DOHH2 (cell line): Measurements from ENCODE around the gene POLE4.
A peak's percentile ranks its signal among the peaks of the same experiment; 100 is the strongest.

Experiments used
- H3F3A ChIP-seq: fragments of 200-600 bp; sonication (generic), shearing (Covaris generic); 2 replicates; pipeline ENCODE4 v1.6.0; 2016; ENCODE audit warnings: antibody characterized with exemption, mild to moderate bottlenecking; ENCODE audit not compliant: control insufficient read depth, insufficient read depth
- H3K27ac ChIP-seq: fragments of 200-600 bp; sonication (generic); 2 replicates; pipeline ENCODE4 v1.5.1; 2014; ENCODE audit warnings: low read depth, mild to moderate bottlenecking, low read length, moderate library complexity
- H3K27me3 ChIP-seq: fragments of 200-600 bp; sonication (generic); 2 replicates; pipeline ENCODE4 v1.6.1; 2014; ENCODE audit warnings: mild to moderate bottlenecking, low read length, mixed read lengths; ENCODE audit not compliant: control insufficient read depth
- H3K36me3 ChIP-seq: fragments of 200-600 bp; sonication (generic); 2 replicates; pipeline ENCODE4 v1.6.1; 2014; ENCODE audit warnings: mild to moderate bottlenecking, low read length, moderate library complexity, mixed read lengths; ENCODE audit not compliant: control insufficient read depth
- H3K4me1 ChIP-seq: fragments of 200-600 bp; sonication (generic); 2 replicates; pipeline ENCODE4 v1.6.1; 2014; ENCODE audit warnings: mild to moderate bottlenecking, low read length, mixed read lengths; ENCODE audit not compliant: control insufficient read depth
- H3K4me2 ChIP-seq: fragments of 200-600 bp; sonication (generic); 2 replicates; pipeline ENCODE4 v1.6.0; 2014; ENCODE audit warnings: mild to moderate bottlenecking, low read length, moderate library complexity
- H3K4me3 ChIP-seq: fragments of 200-600 bp; sonication (generic); 2 replicates; pipeline ENCODE4 v1.5.1; 2014; ENCODE audit warnings: mild to moderate bottlenecking, low read length, mixed read lengths
- H3K79me2 ChIP-seq: fragments of 200-600 bp; sonication (generic); 2 replicates; pipeline ENCODE4 v1.6.1; 2014; ENCODE audit warnings: mild to moderate bottlenecking, low read length, mixed read lengths; ENCODE audit not compliant: control insufficient read depth
- H3K9me2 ChIP-seq: fragments of 200-600 bp; sonication (generic); replicated peaks from 2 replicates; pipeline ENCODE4 v1.6.1; 2014; ENCODE audit warnings: mild to moderate bottlenecking, low read length, mixed read lengths; ENCODE audit not compliant: control insufficient read depth
- H3K9me3 ChIP-seq: fragments of 200-600 bp; sonication (generic); 2 replicates; pipeline ENCODE4 v1.6.1; 2014; ENCODE audit warnings: antibody characterized with exemption, low read length, mixed read lengths; ENCODE audit not compliant: control insufficient read depth, insufficient read depth
- H4K20me1 ChIP-seq: fragments of 200-600 bp; sonication (generic); 2 replicates; pipeline ENCODE4 v1.6.0; 2014; ENCODE audit warnings: low read depth, mild to moderate bottlenecking, antibody characterized with exemption, low read length, moderate library complexity; ENCODE audit not compliant: control insufficient read depth, insufficient read depth
- EZH2phosphoT487 ChIP-seq: fragments of 200-600 bp; sonication (generic); IDR thresholded peaks from 2 replicates; pipeline ENCODE4 v1.6.1; 2017; ENCODE audit warnings: borderline replicate concordance, mild to moderate bottlenecking, antibody characterized with exemption, low read length, moderate library complexity, mixed read lengths
- TF ChIP-seq, protein P1 (sequence below): fragments of 200-600 bp; sonication (generic); IDR thresholded peaks from one replicate; pipeline ENCODE4 v1.5.1; 2014; ENCODE audit warnings: antibody characterized with exemption, mild to moderate bottlenecking, low read depth, low read length; ENCODE audit not compliant: poor library complexity, severe bottlenecking

Gene POLE4, protein sequence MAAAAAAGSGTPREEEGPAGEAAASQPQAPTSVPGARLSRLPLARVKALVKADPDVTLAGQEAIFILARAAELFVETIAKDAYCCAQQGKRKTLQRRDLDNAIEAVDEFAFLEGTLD

DNA sequence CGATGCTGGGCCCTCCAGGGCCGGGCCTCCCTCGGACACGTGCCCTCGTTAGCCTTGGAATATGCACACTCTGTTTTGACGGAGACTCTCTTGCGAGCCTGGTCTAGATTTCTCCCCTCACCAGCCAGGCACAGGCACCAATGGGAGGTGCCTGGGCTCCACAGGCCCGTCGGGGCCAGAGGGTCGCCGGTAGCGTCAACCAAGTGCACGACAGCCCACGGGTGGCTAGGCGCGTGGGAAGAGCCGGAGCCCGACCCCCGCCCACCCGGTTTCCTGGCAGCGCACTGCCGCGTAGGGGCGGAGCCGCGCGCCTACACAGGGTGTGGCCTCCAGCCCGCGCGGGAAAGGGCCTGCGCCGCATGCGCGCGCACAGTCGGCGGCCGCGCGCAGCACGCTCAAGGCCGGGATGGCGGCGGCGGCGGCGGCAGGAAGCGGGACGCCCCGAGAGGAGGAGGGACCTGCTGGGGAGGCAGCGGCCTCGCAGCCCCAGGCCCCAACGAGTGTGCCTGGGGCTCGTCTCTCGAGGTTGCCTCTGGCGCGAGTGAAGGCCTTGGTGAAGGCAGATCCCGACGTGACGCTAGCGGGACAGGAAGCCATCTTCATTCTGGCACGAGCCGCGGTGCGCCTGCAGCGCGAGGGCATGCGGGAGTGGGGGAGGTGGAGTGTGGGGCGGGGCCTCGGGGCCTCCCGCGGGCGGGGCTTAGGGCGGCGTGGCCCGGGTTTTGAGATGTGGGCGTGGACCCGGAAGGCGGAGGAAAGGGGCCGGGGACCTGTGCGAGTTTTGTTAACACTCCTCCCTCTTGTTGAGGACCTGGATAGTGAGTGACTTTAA lies at the start of gene POLE4:
Gene POLE4 (plus strand): TSS at position 370 of the 832 bp plus-strand sequence. CDS start 37 bp downstream, at position 407.
- Histone ChIP-seq H3K9me3 (peaks cover 14% of the 10 kb centered on the region), H3K9me2 (no peaks in the 10 kb centered on the region), H3F3A (no peaks in the 10 kb centered on the region), H3K79me2 (no peaks in the 10 kb centered on the region), H3K4me3 (peak within 1 kb of the TSS; percentile 83), H3K27me3 (no peaks in the 10 kb centered on the region), H3K4me1 (peaks cover 14% of the 10 kb centered on the region), H3K36me3 (peaks cover 35% of the 10 kb centered on the region), H3K27ac (peak within 1 kb of the TSS; percentile 55), H3K4me2 (peak within 1 kb of the TSS; percentile 94), H4K20me1 (no peaks in the 10 kb centered on the region)
- TF ChIP-seq EZH2phosphoT487 = no peak
- TF ChIP-seq, protein P1, sequence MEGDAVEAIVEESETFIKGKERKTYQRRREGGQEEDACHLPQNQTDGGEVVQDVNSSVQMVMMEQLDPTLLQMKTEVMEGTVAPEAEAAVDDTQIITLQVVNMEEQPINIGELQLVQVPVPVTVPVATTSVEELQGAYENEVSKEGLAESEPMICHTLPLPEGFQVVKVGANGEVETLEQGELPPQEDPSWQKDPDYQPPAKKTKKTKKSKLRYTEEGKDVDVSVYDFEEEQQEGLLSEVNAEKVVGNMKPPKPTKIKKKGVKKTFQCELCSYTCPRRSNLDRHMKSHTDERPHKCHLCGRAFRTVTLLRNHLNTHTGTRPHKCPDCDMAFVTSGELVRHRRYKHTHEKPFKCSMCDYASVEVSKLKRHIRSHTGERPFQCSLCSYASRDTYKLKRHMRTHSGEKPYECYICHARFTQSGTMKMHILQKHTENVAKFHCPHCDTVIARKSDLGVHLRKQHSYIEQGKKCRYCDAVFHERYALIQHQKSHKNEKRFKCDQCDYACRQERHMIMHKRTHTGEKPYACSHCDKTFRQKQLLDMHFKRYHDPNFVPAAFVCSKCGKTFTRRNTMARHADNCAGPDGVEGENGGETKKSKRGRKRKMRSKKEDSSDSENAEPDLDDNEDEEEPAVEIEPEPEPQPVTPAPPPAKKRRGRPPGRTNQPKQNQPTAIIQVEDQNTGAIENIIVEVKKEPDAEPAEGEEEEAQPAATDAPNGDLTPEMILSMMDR = no peak

DNA sequence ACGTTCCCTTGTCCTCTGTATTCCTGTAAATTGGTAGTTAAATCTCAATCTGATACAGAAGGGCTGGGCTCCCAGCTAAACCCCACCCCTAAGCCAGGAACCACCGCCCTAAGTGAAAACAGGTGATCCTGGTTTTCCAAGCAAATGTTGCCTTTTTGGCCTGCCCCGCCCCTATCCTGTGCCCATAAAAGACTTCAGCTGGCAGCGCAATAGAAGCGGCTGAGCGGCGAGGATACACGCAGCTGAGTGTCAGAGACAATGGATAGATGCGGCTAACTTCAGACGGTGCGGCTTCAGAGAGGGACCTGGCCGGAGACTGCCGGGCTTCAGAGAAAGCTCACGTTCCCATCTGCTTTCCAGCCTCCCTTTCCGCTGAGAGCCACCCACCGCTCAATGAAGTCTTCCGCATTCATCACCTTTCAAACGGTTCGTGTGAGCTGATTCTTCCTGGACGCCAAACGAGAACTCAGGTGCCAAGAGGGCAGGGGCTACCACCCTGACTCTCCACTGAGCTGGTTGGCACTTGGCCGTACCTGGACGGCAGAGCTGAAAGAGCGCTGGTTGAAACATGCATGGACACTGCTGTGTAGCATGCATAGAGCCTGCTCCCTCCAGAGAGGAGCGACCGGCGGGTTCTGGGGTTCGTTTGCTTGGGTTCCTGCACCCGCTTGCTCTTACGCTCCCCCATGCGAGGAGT lies 49.5 kb upstream of the POLE4 start:
- Histone ChIP-seq H3K9me2 (no peaks in the 10 kb centered on the region), H3K79me2 (no peaks in the 10 kb centered on the region), H3K27me3 (peaks cover 7% of the 10 kb centered on the region; the same call in 1 of the 2 replicates), H3K9me3 (no peaks in the 10 kb centered on the region), H3K27ac (no peak overlapping the region), H3K4me2 (no peak overlapping the region), H3K4me1 (no peaks in the 10 kb centered on the region), H3K4me3 (no peak overlapping the region), H3K36me3 (no peaks in the 10 kb centered on the region), H3F3A (no peaks in the 10 kb centered on the region), H4K20me1 (no peaks in the 10 kb centered on the region)
- TF ChIP-seq, protein P1 = no peak
- TF ChIP-seq EZH2phosphoT487 = no peak

DNA sequence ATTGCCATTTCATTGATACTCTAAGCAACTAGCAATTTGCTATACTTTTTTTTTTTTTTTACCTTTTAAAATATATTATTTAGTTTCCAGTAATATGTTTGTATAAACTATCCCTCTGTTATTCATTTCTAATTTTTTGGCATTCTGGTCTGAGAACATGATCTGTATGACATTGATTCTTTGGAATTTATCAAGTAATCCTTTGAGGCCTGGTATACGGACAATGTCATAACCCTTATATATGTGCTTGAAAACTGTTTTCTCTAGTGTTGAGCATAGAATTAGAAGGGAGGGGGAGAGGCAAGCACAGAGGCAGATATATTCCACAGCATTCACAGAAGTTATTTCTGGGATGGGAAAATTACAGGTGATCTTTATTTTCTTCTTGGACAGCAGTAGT lies 48.2 kb upstream of the POLE4 start:
- Histone ChIP-seq H4K20me1 (no peaks in the 10 kb centered on the region), H3K27ac (no peak overlapping the region), H3K4me2 (no peak overlapping the region), H3K4me1 (no peaks in the 10 kb centered on the region), H3K9me3 (no peaks in the 10 kb centered on the region), H3K4me3 (no peak overlapping the region), H3F3A (no peaks in the 10 kb centered on the region), H3K36me3 (no peaks in the 10 kb centered on the region), H3K79me2 (no peaks in the 10 kb centered on the region), H3K27me3 (peaks cover 7% of the 10 kb centered on the region; the same call in 1 of the 2 replicates), H3K9me2 (no peaks in the 10 kb centered on the region)
- TF ChIP-seq, protein P1 = no peak
- TF ChIP-seq EZH2phosphoT487 = no peak
